Lower leg skin (tissue), 4 donors: Measurements from ENCODE around the gene RAD51. TPM values are rescaled to one million over a fixed set of nuclear protein-coding genes. Genes with fewer than 3 reads are reported as not detected.
A peak's percentile ranks its signal among the peaks of the same experiment; 100 is the strongest.

Source experiments
- DNase-seq, 2 donors: peaks; one replicate each; pipeline ENCODE4 v3.0.0-alpha.2; 2019; ENCODE audit warnings: low spot score in 2 of 2
- H3K4me3 ChIP-seq: fragments of 200-600 bp; sonication (generic); 2 replicates; pipeline ENCODE4 v1.5.1; 2017; ENCODE audit warnings: mild to moderate bottlenecking, low read depth; ENCODE audit not compliant: poor library complexity, severe bottlenecking
- POLR2A ChIP-seq, 2 donors: fragments of 450-650 bp; IDR thresholded peaks; one replicate each; pipeline ENCODE4 v1.6.1; 2016 to 2017; ENCODE audit warnings: antibody characterized with exemption in 2 of 2, mild to moderate bottlenecking in 1 of 2, moderate library complexity in 1 of 2
- WGBS, 2 donors: methylation state at CpG; one replicate each; pipeline ENCODE4 v1.1.5; 2018; 5-methylcytosine and 5-hydroxymethylcytosine counted together
- intact Hi-C: fragments of 100-400 bp; cut with DNase I; formaldehyde crosslinking; loops from one replicate; pipeline ENCODE4 v1.15.0; 2023; ENCODE audit warnings: low total_unique reads
- total RNA-seq, 4 donors: library from RNA; depleted of rRNA; stranded (reverse); fragments of >200 nt; gene quantifications; one replicate each; pipeline ENCODE4 v1.1.0, GENCODE V29; 2016
- TF ChIP-seq, protein P1 (sequence below), 3 donors: fragments of 450-650 bp; IDR thresholded peaks; one replicate each; pipeline ENCODE4 v1.5.1; 2016; ENCODE audit warnings: antibody characterized with exemption in 3 of 3, mild to moderate bottlenecking in 3 of 3, moderate library complexity in 2 of 3

The RAD51 gene
- total RNA-seq, 4 donors from 2014 or later, result 0.46 to 1.4 (median 0.68) TPM

DNA sequence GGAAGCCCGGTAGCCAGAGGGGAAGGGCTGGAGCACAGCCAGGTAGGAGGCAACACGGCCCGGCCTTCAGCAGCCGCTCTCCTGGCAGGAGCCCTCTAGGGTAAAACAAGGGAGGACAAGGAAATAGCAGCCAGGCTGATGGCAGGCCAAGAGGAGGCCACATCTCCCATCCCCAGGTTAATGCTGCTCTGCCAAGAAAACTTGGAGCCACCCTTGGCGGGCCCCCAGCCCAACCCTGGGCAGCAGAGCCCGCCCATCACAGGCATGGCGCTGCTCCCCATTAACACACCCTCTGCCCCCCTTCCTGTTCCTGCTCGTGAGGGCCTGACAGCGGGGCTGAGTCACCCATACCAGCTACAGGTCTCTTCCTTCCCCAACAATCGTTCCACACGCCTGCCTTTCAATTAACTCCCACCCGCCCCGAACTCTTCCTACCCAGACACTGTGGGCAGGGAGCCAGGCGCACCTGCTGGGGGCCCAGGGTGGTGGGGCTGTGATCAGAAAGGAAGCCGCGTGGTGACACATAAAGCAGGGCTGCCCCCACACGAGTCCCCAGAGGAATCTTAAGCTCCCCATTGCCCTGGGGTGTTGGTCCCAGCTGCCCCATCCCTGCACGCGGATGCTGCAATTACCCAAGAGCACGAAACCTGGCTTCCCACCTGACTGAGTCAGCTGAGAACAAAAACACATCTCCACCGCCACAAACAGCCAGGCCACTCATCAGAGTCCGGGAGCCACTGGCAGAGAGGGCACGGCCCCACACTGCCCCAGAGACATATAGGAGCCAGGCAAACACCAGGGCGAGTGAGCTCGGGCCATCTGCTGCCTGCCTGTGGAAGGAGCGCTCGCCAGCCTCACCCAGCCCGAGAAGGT lies 74.5 kb downstream of the RAD51 start, which contains the start of gene C15orf62:
Gene C15orf62 (plus strand): TSS at position 707 of the 873 bp plus-strand sequence. CDS start 516 bp downstream, outside the sequence.
- TF ChIP-seq, protein P1, sequence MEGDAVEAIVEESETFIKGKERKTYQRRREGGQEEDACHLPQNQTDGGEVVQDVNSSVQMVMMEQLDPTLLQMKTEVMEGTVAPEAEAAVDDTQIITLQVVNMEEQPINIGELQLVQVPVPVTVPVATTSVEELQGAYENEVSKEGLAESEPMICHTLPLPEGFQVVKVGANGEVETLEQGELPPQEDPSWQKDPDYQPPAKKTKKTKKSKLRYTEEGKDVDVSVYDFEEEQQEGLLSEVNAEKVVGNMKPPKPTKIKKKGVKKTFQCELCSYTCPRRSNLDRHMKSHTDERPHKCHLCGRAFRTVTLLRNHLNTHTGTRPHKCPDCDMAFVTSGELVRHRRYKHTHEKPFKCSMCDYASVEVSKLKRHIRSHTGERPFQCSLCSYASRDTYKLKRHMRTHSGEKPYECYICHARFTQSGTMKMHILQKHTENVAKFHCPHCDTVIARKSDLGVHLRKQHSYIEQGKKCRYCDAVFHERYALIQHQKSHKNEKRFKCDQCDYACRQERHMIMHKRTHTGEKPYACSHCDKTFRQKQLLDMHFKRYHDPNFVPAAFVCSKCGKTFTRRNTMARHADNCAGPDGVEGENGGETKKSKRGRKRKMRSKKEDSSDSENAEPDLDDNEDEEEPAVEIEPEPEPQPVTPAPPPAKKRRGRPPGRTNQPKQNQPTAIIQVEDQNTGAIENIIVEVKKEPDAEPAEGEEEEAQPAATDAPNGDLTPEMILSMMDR (IDR thresholded peaks at IDR 0.05), result no peak
- no peak for TF ChIP-seq POLR2A (IDR thresholded peaks at IDR 0.05)
- peak; percentile 72 to 92 for DNase-seq
- intact Hi-C loops, result no loop called here
- 28 to 37% methylated on average over 28 of the region's 28 CpGs for WGBS, 2 donors
- H3K4me3 ChIP-seq, result no peak within 1 kb of the TSS

DNA sequence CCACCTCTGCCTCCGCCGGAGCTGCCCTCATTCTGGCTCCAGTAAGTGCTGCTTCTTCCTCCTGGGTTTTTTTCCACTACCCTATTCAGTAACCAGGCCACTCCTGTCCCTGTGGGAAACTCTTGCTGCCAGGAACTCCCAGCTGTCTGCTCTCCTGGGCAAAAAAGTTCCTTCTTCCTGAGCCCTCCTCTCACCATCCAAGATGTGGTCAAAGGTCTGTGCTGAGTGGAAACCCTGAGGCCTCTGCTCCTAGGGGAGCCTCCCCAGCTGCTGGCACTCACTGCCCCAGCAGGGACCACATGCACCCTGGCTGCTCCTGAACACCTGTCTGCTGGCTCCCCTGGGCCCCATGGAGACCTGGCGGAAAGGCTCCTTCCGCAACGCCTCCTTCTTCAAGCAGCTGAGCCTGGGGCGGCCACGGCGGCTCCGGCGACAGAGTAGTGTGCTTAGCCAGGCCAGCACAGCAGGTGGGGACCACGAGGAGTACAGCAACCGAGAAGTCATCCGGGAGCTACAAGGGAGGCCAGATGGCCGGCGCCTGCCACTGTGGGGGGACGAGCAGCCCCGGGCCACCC lies 75.3 kb downstream of the RAD51 start:
- intact Hi-C loops, result no loop called here
- TF ChIP-seq, protein P1 (IDR thresholded peaks at IDR 0.05), result no peak
- TF ChIP-seq POLR2A (IDR thresholded peaks at IDR 0.05), result no peak
- WGBS, 2 donors, result 35 to 63% methylated on average over 7 to 15 of the region's 17 CpGs
- no peak overlapping the region for H3K4me3 ChIP-seq
- no peak for DNase-seq

DNA sequence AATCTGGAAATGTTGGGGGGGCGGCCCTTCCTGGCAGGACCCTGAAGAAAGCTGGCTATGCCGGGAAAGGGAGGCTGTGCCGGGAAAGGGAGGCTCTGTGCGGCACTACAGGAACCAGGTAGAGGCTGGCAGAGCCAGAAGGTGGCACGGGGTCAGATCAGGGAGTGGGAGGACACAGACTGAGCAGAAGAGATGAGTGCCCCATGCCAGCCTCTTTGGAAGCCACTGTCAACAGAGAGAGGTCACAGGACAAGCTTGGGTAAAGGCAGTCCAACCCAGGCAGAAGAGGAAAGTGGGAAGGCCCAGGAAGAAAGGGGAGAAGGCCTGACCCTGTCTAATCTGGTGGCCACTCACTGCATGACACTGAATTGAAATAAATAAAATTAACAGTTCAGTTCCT lies 76.3 kb downstream of the RAD51 start:
- TF ChIP-seq, protein P1 (IDR thresholded peaks at IDR 0.05), result no peak
- TF ChIP-seq POLR2A (IDR thresholded peaks at IDR 0.05), result no peak
- intact Hi-C loops, result no loop called here
- H3K4me3 ChIP-seq, result no peak overlapping the region
- DNase-seq, result no peak
- 82 to 94% methylated on average over 5 of the region's 5 CpGs for WGBS, 2 donors

DNA sequence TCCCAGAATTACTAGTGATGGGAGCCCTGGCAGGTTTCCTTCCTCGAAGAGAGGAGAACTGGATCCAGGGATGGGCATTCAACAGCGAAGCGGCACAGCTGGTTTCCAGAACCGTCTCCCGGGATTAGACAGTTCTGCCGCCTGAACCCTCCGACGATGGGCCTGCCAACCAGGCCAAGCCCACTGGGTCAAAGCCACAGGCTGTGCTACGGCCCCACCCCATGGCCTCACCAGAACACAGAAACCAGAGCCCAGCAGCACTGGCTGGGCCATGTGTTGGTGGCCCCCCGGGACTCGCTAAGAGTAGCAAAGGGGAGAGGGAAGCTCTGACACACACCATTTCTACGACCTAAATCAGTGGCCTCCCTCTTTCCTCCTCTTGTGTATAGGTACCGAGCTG lies 77.0 kb downstream of the RAD51 start:
- TF ChIP-seq POLR2A (IDR thresholded peaks at IDR 0.05), result no peak
- TF ChIP-seq, protein P1 (IDR thresholded peaks at IDR 0.05), result no peak
- 63 to 70% methylated on average over 8 to 13 of the region's 13 CpGs for WGBS, 2 donors
- H3K4me3 ChIP-seq, result no peak overlapping the region
- intact Hi-C loops, result no loop called here
- DNase-seq, result no peak

DNA sequence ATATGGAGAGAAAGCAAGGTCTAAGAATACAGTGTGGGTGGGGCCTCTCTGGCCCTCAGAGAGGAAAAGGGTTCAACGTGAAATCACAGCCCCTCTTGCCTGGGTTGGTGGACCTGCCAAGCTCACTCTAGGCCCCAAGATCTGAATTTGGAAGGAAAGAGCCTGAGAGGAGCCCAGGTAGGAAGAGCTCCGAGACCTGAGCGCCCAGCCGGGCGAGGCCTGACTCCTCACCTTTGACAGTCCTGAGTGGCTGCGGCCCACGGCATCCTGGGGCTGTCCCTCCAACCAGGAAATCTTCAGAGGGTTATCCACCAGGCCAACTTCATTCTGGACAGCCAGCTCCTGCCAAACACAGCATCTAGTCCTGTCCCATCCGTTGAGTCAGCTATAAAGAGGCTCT lies 78.5 kb downstream of the RAD51 start:
- DNase-seq, result no peak
- WGBS, 2 donors, result 88 to 89% methylated on average over 8 of the region's 8 CpGs
- intact Hi-C loops, result no loop called here
- H3K4me3 ChIP-seq, result no peak overlapping the region
- TF ChIP-seq POLR2A (IDR thresholded peaks at IDR 0.05), result no peak
- TF ChIP-seq, protein P1 (IDR thresholded peaks at IDR 0.05), result no peak
